HG02938 (cell line): ENCODE measurements around the gene TXNDC11.
"Not testable (repeated sequence)": the region's sequence is repeated elsewhere in the genome, so short reads cannot be mapped to it uniquely, and the experiment has no call there.

Source experiments
- ATAC-seq: cut with Tn5 transposase; IDR thresholded peaks from one replicate; pipeline ENCODE4 v1.9.1; 2021; ENCODE audit warnings: mild to moderate bottlenecking, moderate library complexity; ENCODE audit not compliant: unreplicated experiment

TXNDC11 gene, protein sequence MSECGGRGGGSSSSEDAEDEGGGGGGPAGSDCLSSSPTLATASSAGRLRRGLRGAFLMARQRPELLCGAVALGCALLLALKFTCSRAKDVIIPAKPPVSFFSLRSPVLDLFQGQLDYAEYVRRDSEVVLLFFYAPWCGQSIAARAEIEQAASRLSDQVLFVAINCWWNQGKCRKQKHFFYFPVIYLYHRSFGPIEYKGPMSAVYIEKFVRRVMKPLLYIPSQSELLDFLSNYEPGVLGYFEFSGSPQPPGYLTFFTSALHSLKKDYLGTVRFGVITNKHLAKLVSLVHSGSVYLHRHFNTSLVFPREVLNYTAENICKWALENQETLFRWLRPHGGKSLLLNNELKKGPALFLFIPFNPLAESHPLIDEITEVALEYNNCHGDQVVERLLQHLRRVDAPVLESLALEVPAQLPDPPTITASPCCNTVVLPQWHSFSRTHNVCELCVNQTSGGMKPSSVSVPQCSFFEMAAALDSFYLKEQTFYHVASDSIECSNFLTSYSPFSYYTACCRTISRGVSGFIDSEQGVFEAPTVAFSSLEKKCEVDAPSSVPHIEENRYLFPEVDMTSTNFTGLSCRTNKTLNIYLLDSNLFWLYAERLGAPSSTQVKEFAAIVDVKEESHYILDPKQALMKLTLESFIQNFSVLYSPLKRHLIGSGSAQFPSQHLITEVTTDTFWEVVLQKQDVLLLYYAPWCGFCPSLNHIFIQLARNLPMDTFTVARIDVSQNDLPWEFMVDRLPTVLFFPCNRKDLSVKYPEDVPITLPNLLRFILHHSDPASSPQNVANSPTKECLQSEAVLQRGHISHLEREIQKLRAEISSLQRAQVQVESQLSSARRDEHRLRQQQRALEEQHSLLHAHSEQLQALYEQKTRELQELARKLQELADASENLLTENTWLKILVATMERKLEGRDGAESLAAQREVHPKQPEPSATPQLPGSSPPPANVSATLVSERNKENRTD

DNA sequence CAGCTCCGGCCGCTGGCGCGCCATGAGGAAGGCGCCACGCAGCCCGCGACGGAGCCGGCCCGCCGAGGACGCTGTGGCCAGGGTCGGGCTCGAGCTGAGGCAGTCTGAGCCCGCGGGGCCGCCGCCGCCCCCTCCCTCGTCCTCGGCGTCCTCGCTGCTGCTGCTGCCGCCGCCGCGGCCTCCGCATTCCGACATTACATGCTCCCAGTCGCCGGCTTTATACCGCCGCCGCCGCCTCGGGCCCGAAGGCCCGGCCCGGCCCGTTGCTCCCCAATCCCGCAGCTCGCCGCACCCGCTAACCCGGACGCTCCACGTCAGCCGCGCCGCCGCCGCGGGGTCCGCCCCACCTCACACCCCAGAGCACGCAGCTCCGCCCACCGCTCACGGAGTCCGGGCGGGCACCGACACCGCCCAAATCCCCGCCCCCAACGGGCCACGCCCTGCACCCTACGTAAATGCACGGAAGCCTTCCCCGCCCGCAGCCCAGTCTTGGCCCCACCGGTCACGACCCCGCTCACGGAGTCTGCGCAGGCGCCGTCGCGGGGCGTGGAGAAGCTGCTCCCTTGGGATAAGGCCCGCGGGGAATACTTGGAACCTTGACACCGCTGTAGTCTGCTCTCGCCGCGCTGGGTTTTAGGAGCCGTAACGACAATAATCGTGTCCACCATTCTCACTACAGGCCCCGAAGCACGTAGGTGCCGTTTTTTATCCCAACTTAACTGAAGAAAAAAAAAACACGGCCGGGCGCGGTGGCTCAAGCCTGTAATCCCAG, at the start of gene TXNDC11:
Gene TXNDC11 (minus strand): TSS at position 322 of the 772 bp plus-strand sequence. CDS start 127 bp downstream, at position 195.
- ATAC-seq: peak; percentile 92

- no peak for ATAC-seq
Measured at GRCh38 chr16:11791144-11791828, 48.6 kb upstream of the TXNDC11 start.

DNA sequence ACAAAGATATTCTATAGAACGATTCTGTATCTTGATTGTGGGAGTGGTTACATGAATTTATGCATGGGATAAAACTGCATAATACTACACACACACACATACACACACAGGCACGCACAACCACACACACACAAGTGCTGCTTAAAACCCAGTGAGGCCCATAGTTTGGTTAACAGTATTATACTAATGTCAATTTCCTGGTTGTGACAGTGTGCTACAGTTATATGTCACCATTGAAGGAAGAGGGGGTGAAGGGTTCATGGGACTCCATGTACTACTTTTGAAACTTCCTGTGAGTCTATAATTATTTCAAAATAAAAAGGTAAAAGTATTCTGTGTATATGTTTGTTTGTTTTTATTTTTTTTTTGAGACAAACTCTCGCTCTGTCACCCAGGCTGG, 46.3 kb upstream of the TXNDC11 start:
- no peak for ATAC-seq

DNA sequence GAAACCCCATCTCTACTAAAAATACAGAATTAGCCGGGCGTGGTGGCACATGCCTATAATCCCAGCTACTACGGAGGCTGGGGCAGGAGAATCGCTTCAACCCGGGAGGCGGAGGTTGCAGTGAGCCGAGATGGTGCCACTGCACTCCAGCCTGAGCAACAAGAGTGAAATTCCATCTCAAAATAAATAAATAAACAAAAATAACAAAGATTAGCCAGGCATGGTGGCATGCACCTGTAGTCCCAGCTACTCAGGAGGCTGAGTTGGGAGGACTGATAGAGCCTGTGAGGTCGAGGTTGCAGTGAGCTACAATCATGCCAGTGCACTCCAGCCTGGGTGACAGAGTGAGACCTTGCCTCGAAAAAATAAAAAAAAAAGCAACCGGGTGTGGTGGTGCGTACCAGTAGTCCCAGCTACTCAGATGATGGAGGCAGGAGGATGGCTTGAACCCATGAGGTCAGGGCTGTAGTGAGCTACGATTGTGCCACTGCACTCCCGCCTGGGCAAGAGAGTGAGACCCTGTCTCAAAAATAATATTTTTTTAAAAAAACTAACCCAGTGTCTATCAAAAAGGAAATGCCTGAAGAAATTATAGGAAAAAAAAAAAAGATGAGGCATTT, 42.4 kb upstream of the TXNDC11 start:
- ATAC-seq: not testable (repeated sequence)

- ATAC-seq: not testable (repeated sequence)
Measured at GRCh38 chr16:11784381-11784780, 41.7 kb upstream of the TXNDC11 start.

- no peak for ATAC-seq
Measured at GRCh38 chr16:11784038-11784369, 41.3 kb upstream of the TXNDC11 start.

GRCh38 chr16:11783319-11784037, 40.8 kb upstream of the TXNDC11 start:
- peak; percentile 56 for ATAC-seq

- no peak for ATAC-seq
Measured at GRCh38 chr16:11781773-11782172, 39.1 kb upstream of the TXNDC11 start.

DNA sequence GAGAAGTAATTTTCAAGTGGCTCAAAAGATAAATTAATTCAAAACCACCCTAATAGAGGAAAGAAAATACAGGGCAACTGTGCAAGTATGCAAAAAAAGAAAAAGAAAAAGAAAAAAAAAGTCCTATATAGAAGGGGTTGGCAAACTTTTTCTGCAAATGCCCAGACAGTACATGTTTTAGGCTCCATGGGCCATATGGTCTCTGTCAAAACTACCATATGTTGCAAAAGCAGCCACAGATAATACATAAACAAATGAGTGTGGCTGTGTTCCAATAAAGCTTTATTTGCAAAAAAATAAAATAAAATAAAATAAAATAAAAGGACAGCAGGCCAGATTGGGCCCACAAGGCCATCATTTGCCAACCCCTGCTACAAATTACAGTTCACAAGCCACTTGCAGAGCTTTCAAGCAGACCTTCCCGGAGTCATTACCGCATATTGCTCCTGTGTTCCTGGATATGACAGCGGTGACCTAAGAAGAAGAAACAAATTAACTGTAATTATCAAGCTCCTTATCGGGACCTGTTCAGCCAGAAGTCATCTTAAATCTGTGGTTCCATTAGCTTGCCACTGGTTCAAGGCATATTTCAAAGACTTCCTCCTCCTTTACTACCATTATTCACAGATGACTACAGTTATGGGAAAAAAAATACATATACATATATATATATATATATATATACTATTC, 38.5 kb upstream of the TXNDC11 start:
- ATAC-seq: no peak

GRCh38 chr16:11779074-11779473, 36.4 kb upstream of the TXNDC11 start:
- ATAC-seq: no peak

DNA sequence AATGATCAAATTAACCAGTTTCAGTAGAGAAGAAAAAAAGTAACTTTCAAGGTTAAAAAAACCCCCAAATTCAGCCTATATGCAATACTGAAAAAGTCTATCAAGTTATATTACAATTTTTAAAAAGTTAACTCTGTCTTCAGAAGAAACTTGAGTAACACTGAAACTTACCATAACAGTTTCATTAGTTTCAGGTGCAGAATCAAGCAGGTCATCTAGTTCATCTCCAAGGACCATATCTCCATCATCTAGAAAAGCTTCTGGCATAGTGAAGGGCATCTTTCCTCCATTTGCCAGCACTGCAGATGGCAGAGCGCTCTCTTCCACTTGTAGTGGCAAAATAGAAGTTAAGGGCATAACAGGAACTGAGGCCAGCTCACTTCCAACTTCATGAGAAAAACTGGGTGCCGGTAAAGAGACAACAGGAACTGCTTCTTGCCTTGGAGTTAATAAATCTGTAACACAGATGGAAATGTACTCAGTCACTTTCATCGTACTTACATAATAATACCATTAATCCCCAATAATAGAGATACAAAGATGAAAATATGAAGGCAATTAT, 31.5 kb upstream of the TXNDC11 start:
- no peak for ATAC-seq

- no peak for ATAC-seq
Measured at GRCh38 chr16:11768849-11769248, 26.2 kb upstream of the TXNDC11 start.

GRCh38 chr16:11762431-11762830, 19.8 kb upstream of the TXNDC11 start:
- ATAC-seq: no peak

- no peak for ATAC-seq
Measured at GRCh38 chr16:11759997-11760396, 17.3 kb upstream of the TXNDC11 start.

- ATAC-seq: no peak
Measured at GRCh38 chr16:11759163-11759834, 16.6 kb upstream of the TXNDC11 start.

DNA sequence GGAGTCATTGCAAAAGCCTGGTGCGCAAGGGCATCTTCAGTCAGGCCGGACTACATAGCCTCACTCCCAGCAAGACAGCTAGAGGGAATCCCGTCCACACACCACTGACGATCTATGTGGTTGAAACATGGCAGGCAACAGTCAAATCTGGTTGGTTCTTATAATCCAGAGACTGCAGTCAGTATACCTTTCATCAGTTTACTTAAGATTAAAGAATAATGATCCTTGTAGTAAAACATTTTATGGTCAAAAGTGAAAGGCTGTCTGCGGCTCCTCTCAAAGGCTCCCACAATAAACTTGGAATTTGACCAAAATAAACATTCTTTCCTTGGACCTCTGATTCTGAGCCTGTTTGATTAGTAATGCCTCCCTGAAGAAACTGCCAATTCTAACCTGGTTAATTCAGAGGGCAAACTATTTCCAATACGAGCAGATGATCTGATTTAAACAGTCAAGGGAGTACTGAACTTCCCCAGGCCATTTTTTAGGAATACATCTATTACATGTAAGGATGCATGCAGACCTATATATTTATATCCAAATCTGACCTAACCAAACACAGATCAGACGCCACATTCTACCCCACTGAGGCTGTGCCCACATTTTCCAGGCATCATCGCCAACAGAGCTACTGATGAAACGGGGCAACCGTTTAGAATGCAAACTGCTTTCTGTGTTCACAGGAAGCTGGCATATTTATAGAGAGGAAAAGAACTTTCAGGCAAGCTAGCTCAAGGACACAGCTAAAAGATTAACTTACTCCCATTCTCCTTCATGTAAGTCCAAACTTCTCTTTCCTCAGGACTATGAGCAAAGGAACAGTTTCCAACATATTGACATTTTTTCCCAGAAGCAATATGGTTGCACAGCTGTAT, 15.3 kb upstream of the TXNDC11 start:
- ATAC-seq: no peak

DNA sequence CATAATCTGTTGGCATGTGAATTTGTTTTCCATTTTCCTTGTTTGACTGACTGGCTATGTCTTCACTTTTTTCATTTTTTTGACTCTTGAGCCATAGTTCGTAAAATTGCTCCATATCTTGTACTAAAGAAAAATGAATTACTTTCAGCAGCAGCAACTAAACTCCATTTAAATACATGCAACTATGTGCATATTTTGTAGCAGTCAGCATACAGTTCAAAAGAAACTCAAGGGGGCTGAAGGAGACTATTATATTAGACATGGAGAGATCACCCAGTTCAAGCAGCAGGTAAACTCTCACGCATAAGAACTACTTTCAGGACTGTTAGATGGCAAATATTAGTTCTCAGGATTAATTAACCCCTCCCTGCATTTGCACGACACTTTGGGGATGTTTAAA, 13.6 kb upstream of the TXNDC11 start:
- ATAC-seq: no peak
